Gastroesophageal sphincter (tissue), 4 donors: Measurements from ENCODE around the gene SGCD. TPM values are rescaled to one million over a fixed set of nuclear protein-coding genes. Genes with fewer than 3 reads are reported as not detected.
"Not testable (repeated sequence)": the region's sequence is repeated elsewhere in the genome, so short reads cannot be mapped to it uniquely, and the experiment has no call there.

ENCODE experiments used
- ATAC-seq: fragments of 150-250 bp; one replicate; pipeline ENCODE4 v1.9.1; 2016; ENCODE audit warnings: mild to moderate bottlenecking, moderate library complexity
- H3K27ac ChIP-seq, 4 donors: fragments of 200-600 bp; sonication (generic) in 3 of 4; 1 replicate in 3 of 4; 2 replicates in 1 of 4; pipeline ENCODE4 v1.5.1; 2016 to 2019
- H3K27me3 ChIP-seq: fragments of 200-600 bp; sonication (generic); one replicate; pipeline ENCODE4 v1.5.1; 2019
- H3K36me3 ChIP-seq, 2 donors: fragments of 200-600 bp; sonication (generic); one replicate each; pipeline ENCODE4 v1.5.1; 2019; ENCODE audit warnings: control low read depth in 1 of 2
- H3K4me1 ChIP-seq, 3 donors: fragments of 200-600 bp; sonication (generic); 1 replicate in 2 of 3; 2 replicates in 1 of 3; pipeline ENCODE4 v1.5.1; 2016 to 2019; ENCODE audit warnings: control low read depth in 2 of 3
- H3K4me3 ChIP-seq, 2 donors: fragments of 200-600 bp; sonication (generic); one replicate each; pipeline ENCODE4 v1.5.1; 2019; ENCODE audit warnings: mild to moderate bottlenecking in 1 of 2, moderate library complexity in 1 of 2
- H3K9me3 ChIP-seq, 3 donors: fragments of 200-600 bp; sonication (generic); one replicate each; pipeline ENCODE4 v1.5.1; 2017 to 2019; ENCODE audit warnings: control low read depth in 2 of 3
- EP300 ChIP-seq: sonication (generic); formaldehyde crosslinking; IDR thresholded peaks from one replicate; pipeline ENCODE4 v1.6.1; 2017; ENCODE audit warnings: antibody characterized with exemption, mild to moderate bottlenecking
- POLR2A ChIP-seq, 2 donors: fragments of 450-650 bp; IDR thresholded peaks; one replicate each; pipeline ENCODE4 v1.6.1; 2017; ENCODE audit warnings: antibody characterized with exemption in 2 of 2, mild to moderate bottlenecking in 2 of 2, moderate library complexity in 1 of 2
- POLR2AphosphoS5 ChIP-seq: sonication (generic); formaldehyde crosslinking; IDR thresholded peaks from one replicate; pipeline ENCODE4 v1.6.1; 2017; ENCODE audit warnings: antibody characterized with exemption
- WGBS, 2 donors: methylation state at CpG; one replicate each; pipeline ENCODE4 v1.1.5; 2018; ENCODE audit warnings: low coverage in 1 of 2; 5-methylcytosine and 5-hydroxymethylcytosine counted together
- total RNA-seq, 4 donors: library from RNA; depleted of rRNA; stranded (reverse); fragments of >200 nt; gene quantifications; one replicate each; pipeline ENCODE4 v1.1.0, GENCODE V29; 2016
- TF ChIP-seq, protein P1 (sequence below), 4 experiments: fragments of 200-600 bp in 2 of 4; fragments of 450-650 bp in 2 of 4; sonication (generic) in 1 of 4; IDR thresholded peaks; one replicate each; pipeline ENCODE4 v1.5.1; 2017 to 2019; ENCODE audit warnings: antibody characterized with exemption in 4 of 4, mild to moderate bottlenecking in 2 of 4, moderate library complexity in 2 of 4

The SGCD gene
- total RNA-seq, 4 donors from 2014 or later: 8.8 to 61.3 (median 33.7) TPM

DNA sequence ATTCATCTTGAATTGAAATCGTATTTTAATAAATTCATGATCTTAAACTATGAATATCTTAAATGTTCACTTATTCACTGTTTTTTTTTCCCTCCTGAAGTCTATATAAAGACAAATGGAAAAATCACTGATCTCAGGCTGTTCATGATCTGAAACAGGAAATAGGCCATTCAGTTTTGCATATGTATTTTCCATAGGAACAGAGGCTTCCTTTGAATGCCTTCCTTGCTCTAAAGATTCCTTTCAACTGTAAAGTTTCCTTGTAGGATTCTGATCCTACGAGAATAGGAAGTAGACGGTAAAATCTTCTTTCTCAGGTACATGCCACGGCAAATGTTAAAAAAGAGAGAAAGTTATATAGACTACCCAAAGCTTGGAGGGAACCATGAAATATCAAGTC, 328.8 kb downstream of the SGCD start:
- no peak overlapping the region for H3K27ac ChIP-seq
- TF ChIP-seq, protein P1, sequence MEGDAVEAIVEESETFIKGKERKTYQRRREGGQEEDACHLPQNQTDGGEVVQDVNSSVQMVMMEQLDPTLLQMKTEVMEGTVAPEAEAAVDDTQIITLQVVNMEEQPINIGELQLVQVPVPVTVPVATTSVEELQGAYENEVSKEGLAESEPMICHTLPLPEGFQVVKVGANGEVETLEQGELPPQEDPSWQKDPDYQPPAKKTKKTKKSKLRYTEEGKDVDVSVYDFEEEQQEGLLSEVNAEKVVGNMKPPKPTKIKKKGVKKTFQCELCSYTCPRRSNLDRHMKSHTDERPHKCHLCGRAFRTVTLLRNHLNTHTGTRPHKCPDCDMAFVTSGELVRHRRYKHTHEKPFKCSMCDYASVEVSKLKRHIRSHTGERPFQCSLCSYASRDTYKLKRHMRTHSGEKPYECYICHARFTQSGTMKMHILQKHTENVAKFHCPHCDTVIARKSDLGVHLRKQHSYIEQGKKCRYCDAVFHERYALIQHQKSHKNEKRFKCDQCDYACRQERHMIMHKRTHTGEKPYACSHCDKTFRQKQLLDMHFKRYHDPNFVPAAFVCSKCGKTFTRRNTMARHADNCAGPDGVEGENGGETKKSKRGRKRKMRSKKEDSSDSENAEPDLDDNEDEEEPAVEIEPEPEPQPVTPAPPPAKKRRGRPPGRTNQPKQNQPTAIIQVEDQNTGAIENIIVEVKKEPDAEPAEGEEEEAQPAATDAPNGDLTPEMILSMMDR (IDR thresholded peaks at IDR 0.05): no peak
- no peak for ATAC-seq
- no peaks in the 10 kb centered on the region for H3K27me3 ChIP-seq
- H3K36me3 ChIP-seq: no peaks in the 10 kb centered on the region
- H3K4me1 ChIP-seq: peaks cover 0 to 7% (median 0%) of the 10 kb centered on the region in 3 donors
- WGBS, 2 donors: 81 to 83% methylated on average over 4 of the region's 4 CpGs
- no peak overlapping the region for H3K4me3 ChIP-seq
- no peaks in the 10 kb centered on the region for H3K9me3 ChIP-seq

DNA sequence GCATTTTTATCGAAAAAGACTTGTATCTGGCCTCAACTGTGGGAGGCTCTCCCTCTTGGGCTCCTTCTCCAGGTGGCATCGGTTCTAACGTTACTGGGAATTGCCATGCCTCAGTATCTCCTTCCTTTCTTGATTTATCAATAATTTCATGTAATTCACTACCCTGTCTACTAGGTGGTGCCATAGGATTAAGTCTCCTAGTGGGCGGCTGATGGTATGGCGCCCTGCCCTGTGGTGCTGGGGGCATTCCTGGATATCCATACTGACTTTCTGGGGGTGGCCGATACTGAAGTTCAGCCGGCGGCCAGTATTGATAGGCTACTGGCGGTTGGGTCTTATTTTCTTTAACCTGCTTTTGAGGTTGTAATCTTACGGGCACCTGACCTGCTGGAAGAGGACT, 337.9 kb downstream of the SGCD start:
- not testable (repeated sequence) for H3K4me3 ChIP-seq, H3K27ac ChIP-seq, H3K27me3 ChIP-seq, H3K36me3 ChIP-seq, ATAC-seq, H3K4me1 ChIP-seq, H3K9me3 ChIP-seq
- WGBS, 2 donors: 83% methylated on average over 6 of the region's 10 CpGs; no CpG with 5 or more reads in 1 of the 2 donors

DNA sequence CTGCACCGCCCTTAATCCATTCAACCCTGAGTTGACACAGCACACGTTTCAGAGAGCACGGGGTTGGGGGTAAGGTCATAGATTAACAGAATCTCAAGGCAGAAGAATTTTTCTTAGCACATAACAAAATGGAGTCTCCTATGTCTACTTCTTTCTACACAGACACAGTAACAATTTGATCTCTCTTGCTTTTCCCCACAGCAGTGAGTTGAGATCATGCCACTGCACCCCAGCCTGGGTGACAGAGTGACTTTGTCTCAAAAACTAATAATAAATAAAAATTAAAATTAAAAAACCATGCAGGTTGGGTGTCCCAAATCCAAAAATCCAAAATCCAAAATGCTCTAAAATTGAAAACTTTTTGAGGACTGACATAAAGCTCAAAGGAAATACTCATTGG, 339.7 kb downstream of the SGCD start:
- H3K36me3 ChIP-seq, ATAC-seq, H3K4me1 ChIP-seq, H3K27ac ChIP-seq, H3K27me3 ChIP-seq, H3K9me3 ChIP-seq, H3K4me3 ChIP-seq: not testable (repeated sequence)
- whole genome bisulfite sequencing, 2 donors: no CpG with 5 or more reads among the region's 3 CpGs

DNA sequence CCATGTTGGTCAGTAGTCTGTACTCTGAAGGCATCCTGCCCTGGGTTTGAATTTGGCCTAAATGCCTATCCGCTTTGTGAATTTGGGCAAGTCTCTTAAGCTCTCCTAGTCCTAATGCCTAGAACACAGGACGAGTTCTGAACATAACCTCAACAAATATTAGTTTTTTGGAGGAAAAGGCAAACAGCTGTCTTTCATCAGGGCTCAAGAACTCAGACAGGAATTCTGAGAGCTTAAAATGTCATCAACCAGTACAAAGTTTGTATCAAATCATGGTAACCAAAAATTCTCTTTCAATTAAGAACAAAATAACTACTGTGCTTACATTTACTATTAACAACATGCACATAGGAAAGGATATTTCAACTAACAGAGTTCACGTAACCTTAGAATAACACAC, 340.7 kb downstream of the SGCD start:
- Histone ChIP-seq H3K36me3 (no peaks in the 10 kb centered on the region), H3K27ac (no peak overlapping the region), H3K4me1 (no peaks in the 10 kb centered on the region), H3K9me3 (no peaks in the 10 kb centered on the region), H3K27me3 (no peaks in the 10 kb centered on the region), H3K4me3 (no peak overlapping the region)
- TF ChIP-seq, protein P1 (IDR thresholded peaks at IDR 0.05): no peak
- TF ChIP-seq POLR2AphosphoS5 (no peak), EP300 (no peak), POLR2A (IDR thresholded peaks at IDR 0.05) (no peak)
- 73 to 79% methylated on average over 3 of the region's 3 CpGs for WGBS, 2 donors
- ATAC-seq: no peak

DNA sequence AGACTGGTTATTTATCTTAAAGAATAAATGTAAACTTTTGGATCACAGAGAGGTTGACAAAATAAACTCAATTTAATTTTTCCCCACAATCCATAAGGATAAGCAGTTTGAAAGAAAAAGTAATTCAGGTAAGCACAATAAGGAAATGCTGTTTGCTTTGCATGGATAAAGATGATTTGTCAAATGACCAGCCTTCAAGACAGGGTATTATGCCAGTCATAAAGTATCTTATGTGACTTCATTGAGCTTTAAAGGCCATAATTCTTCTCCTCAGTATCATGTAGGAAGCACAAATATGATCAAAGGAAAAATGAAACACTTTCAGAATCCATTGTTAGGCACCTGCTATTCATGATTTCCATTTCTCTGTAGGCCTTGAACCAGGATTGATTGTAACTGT, 342.5 kb downstream of the SGCD start:
- Histone ChIP-seq H3K27me3 (no peaks in the 10 kb centered on the region), H3K27ac (no peak overlapping the region), H3K9me3 (no peaks in the 10 kb centered on the region), H3K4me3 (no peak overlapping the region), H3K36me3 (no peaks in the 10 kb centered on the region), H3K4me1 (no peaks in the 10 kb centered on the region)
- TF ChIP-seq, protein P1 (IDR thresholded peaks at IDR 0.05): no peak
- TF ChIP-seq POLR2A (IDR thresholded peaks at IDR 0.05) (no peak), POLR2AphosphoS5 (no peak), EP300 (no peak)
- ATAC-seq: no peak

DNA sequence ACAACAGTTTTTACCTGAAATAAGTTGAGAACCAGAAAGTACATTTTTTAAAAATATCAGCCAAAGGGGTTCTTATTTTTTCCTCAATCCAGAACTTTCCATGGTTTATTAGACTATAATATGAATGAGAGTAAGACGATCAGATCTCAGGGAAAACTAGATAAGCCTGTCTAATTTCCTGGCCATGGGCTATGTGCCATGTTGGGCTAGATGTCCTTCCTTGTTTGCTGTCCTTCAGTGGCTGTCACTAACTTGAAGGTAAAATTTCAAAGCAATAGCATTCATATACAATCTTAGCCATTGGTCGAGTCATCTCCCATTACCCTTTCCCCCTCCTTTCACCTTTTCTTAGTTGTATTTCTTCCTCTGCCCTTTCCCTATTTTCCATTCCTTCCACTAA, 343.7 kb downstream of the SGCD start:
- Histone ChIP-seq H3K9me3 (no peaks in the 10 kb centered on the region), H3K27ac (no peak overlapping the region), H3K4me1 (peaks cover 0 to 2% (median 2%) of the 10 kb centered on the region in 3 donors), H3K36me3 (no peaks in the 10 kb centered on the region), H3K4me3 (no peak overlapping the region), H3K27me3 (no peaks in the 10 kb centered on the region)
- no peak for ATAC-seq
- TF ChIP-seq POLR2A (IDR thresholded peaks at IDR 0.05) (no peak), EP300 (no peak), POLR2AphosphoS5 (no peak)
- TF ChIP-seq, protein P1 (IDR thresholded peaks at IDR 0.05): no peak
- 68 to 89% methylated on average over 2 of the region's 2 CpGs for WGBS, 2 donors
